GM18507 (cell line): ENCODE measurements around the gene STXBP5.

Experiments
- DNase-seq: peaks from one replicate; pipeline ENCODE4 v3.0.0; 2011; ENCODE audit warnings: low read depth; ENCODE audit not compliant: insufficient read length; ENCODE audit errors: extremely low spot score
- FAIRE-seq: peaks from 2 replicates; lab custom pipeline; 2011; peaks lifted over from hg19 to GRCh38; lab: Jason Lieb, UNC

Gene STXBP5

GRCh38 chr6:147207351-147207750 is 3.1 kb downstream of the STXBP5 start:
- FAIRE-seq, result no peak
- no peak for DNase-seq

- no peak for DNase-seq
These were observed 3.9 kb downstream of the STXBP5 start for GRCh38 chr6:147207837-147208754.

DNA sequence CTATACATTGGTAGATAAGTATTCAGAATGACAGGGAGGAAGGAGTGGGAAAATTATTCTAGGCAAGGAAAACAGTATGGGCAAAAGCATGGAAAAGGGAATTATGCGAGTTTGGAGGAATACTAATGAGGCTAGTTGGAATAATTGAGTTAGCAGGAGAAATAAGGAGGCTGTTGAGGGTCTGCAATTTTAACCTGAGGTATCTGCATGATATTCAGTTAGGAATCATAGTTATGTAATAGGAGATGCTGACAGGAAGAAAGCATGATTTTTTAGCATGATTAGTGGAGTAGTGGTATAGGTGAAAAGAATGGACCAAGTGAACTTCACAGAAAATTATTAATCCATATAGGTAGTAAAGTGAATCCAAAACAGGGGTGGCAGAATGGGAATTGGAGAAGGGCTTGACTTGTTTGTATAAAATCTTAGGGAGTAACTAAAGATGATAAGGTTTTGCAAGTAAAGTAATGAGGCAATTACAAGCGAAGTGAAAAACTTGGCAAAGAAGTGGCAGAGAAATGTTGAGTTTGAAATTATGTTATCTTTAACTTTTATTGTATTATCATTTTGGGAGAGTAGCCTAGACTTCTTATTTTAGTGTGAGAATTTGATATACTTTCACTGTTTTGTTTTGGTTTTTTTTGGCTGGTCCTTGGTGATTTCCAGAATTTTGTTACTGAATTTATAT is 5.7 kb downstream of the STXBP5 start:
- no peak for FAIRE-seq
- no peak for DNase-seq

More at GRCh38 chr6:147207837-147208754, 3.9 kb downstream of the STXBP5 start:
- FAIRE-seq, result no peak

DNA sequence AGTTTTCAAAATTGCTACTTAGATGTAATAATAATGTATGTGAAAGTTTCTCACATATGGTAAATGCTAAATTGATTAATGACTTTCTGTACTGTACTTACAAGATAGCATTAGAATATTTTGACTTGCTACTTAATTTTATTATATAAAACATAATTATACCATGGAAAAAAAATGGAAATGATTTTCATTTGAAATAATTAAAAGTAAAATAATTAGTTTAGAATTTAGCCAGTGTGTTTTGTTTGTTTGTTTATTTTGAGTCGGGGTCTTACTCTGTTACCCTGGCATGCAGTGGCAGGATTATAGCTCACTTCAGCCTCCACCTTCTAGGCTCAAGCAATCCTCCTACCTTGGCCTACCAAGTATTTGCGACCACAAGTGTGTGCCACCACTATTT is 7.1 kb downstream of the STXBP5 start:
- FAIRE-seq (no peak), DNase-seq (no peak)

DNA sequence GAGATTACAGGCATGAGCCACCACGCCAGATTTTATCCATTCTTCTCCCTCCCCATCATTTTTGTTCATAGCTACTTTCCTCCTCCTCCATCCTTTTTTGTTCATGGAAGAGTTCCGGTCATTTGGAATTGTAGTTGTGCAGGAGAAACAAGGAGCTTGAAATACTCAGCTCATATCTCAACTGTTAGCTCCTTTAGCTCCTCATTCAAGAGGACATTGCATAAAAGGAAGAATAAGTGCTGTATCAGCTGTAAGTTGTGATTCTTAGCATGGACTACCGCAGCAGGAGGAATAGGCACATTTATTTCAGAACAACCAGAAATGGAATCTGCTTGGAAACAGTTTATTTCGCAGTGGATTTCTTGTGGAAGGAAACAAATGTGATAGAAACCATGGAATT is 7.6 kb downstream of the STXBP5 start:
- no peak for DNase-seq
- FAIRE-seq, result no peak

- FAIRE-seq (no peak), DNase-seq (no peak)
These were observed 8.4 kb downstream of the STXBP5 start for GRCh38 chr6:147212622-147213021.

GRCh38 chr6:147213772-147214171 is 9.6 kb downstream of the STXBP5 start:
- DNase-seq, result no peak
- no peak for FAIRE-seq

- no peak for FAIRE-seq
These were observed 10.3 kb downstream of the STXBP5 start for GRCh38 chr6:147214248-147215227.

DNA sequence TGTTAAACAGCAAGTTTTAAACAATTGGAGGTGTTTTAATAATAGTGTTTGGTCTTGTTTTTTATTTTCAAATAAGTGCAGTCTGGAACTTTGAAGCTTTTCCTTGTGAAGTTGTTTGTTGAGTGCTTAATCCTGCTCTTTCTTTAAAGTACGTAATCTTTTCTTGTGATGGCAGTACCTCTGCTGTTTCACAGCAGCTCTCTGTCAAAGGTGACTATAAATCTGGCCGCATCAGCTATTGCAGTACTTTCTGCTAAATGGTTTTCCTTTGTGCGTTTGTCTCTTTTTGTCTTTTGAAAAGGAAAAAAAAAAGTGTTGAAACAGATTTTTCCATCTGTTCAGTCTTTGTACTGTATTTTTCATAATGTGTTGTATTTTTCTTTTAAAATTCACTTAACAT is 12.7 kb downstream of the STXBP5 start:
- FAIRE-seq, result no peak
- DNase-seq, result no peak

More at GRCh38 chr6:147214248-147215227, 10.3 kb downstream of the STXBP5 start:
- DNase-seq, result no peak

GRCh38 chr6:147217840-147218404 is 13.7 kb downstream of the STXBP5 start:
- no peak for FAIRE-seq
- no peak for DNase-seq

GRCh38 chr6:147218797-147219196 is 14.6 kb downstream of the STXBP5 start:
- DNase-seq, result no peak
- no peak for FAIRE-seq

DNA sequence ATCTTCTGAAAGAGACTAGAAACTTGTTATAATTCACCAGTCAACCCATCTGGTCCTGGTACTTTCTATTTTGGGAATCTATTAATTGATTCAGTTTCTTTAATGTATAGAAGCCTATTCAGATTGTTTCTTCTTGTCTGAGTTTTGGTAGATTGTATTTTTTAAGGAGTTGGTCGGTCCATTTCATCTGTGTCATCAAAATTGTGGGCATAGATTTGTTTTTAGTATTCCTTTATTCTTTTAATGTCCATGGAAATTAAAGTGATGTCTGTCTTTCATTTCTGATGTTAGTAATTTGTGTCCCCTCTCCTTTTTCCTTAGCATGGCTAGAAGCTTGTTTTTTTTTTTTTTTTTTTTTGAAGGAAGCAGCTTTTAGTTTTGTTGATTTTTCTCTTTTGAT is 15.2 kb downstream of the STXBP5 start:
- DNase-seq (no peak), FAIRE-seq (no peak)

DNA sequence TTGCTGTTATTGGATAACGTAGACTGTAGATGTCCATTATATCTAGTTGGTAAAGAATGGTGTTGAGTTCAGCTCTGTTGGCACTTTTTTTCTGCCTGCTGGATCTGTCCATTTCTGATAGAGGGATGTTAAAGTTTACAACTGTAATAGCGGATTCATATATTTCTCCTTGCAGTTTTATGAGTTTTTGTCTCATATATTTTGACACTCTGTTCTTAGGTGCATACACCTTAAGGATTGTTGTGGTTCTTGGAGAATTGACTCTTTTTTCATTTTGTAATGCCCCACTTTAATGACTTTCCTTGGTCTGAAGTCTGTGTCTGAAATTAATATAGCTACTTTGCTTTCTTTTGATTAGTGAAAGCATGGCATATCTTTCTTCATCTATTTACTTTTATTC is 16.1 kb downstream of the STXBP5 start:
- FAIRE-seq, result no peak
- no peak for DNase-seq

DNA sequence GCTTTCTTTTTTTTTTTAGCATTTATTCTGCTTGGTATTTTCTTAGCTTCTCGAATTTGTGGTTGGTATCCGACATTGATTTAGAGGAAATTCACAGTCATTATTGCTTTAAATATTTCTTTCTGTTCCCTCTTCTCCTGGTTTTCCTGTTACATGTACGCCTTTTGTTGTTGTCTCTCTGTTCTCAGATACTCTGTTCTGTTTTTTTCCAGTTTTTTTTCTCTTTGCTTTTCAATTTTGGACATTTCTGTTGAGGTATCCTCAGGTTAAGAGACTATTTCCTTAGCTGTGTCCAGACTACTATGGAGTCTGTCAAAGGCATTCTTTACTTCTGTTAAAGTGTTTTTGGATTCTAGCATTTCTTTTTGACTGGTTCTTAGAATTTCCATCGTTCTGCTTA is 17.5 kb downstream of the STXBP5 start:
- FAIRE-seq (no peak), DNase-seq (no peak)

- DNase-seq (no peak), FAIRE-seq (no peak)
These were observed 18.1 kb downstream of the STXBP5 start for GRCh38 chr6:147222160-147222838.

DNA sequence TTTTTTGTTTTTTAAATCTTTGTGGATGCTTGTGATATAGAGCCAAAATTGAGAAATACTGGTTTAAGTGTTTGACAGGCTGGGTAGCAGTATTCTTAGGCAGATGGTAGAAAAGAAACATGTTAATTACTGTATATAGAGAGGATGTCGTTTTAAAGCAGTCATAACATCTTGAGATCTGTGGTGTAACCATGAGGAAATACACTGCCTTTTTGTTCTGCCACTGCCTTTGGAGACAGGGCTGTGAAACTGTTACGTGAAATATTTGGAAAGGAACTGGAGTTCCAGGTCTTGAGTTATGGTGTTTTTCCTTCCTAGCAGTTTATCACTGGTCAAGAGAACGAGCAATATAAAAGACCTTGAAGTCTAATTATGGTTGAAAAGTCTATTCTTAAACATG is 19.5 kb downstream of the STXBP5 start:
- DNase-seq, result no peak
- FAIRE-seq, result no peak

GRCh38 chr6:147226163-147226724 is 22.0 kb downstream of the STXBP5 start:
- no peak for DNase-seq
- FAIRE-seq, result peak; percentile 31

DNA sequence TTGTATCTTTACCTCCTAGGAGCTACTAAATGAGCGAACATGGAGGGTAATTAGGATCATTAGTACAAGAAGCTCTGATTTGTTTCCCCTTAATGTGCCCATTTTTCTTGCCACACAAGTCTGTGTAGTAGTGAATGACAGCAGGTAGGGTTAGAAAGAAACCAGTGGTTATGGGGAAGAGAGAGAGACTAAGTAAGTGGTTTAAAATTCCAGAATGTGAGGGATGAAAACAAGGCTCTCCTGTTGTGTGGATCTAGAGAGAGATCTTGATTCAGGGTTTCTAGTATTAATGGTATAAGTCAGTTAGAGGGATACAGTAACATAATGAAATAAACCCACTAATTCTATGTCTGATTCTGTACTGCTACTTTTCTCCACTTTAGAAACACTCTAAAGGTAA is 22.7 kb downstream of the STXBP5 start:
- DNase-seq, result no peak
- FAIRE-seq, result no peak
